ENCODE measurements around the gene FCHSD2.

FCHSD2 gene

GRCh38 chr11:72971192-72971967, 170.7 kb downstream of the FCHSD2 start:
- Histone ChIP-seq H3K4me3 (ENCODE audit: low read depth, low read length, poor library complexity, severe bottlenecking) (no peak overlapping the region), H3K4me2 (ENCODE audit: low read length) (no peak overlapping the region), H3K36me3 (ENCODE audit: insufficient read depth, low read length) (peaks cover 50% of the 10 kb centered on the region), H3K4me1 (ENCODE audit: insufficient read depth, low read length, severe bottlenecking) (no peaks in the 10 kb centered on the region), H4K20me1 (ENCODE audit: insufficient read depth, low read length) (no peaks in the 10 kb centered on the region), H3K9ac (ENCODE audit: low read length) (no peak overlapping the region), H3K27ac (ENCODE audit: low read depth, low read length, poor library complexity, severe bottlenecking) (no peak overlapping the region), H3K27me3 (ENCODE audit: insufficient read depth, low read length) (no peaks in the 10 kb centered on the region), H3K9me3 (ENCODE audit: low read length) (peaks cover 2% of the 10 kb centered on the region; the same call in 1 of the 2 replicates), H3K79me2 (ENCODE audit: insufficient read depth, low read length) (no peaks in the 10 kb centered on the region), H3K9me2 (ENCODE audit: low read depth, low read length) (no peaks in the 10 kb centered on the region), H3F3A (ENCODE audit: insufficient read depth, low read length) (no peaks in the 10 kb centered on the region), H2AFZ (ENCODE audit: low read length) (no peak overlapping the region)
- TF ChIP-seq, protein P1, sequence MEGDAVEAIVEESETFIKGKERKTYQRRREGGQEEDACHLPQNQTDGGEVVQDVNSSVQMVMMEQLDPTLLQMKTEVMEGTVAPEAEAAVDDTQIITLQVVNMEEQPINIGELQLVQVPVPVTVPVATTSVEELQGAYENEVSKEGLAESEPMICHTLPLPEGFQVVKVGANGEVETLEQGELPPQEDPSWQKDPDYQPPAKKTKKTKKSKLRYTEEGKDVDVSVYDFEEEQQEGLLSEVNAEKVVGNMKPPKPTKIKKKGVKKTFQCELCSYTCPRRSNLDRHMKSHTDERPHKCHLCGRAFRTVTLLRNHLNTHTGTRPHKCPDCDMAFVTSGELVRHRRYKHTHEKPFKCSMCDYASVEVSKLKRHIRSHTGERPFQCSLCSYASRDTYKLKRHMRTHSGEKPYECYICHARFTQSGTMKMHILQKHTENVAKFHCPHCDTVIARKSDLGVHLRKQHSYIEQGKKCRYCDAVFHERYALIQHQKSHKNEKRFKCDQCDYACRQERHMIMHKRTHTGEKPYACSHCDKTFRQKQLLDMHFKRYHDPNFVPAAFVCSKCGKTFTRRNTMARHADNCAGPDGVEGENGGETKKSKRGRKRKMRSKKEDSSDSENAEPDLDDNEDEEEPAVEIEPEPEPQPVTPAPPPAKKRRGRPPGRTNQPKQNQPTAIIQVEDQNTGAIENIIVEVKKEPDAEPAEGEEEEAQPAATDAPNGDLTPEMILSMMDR (IDR thresholded peaks at IDR 0.05; ENCODE audit: low read length) = no peak
- TF ChIP-seq EZH2 (IDR thresholded peaks at IDR 0.05; ENCODE audit: borderline replicate concordance, low read length) = no peak

GRCh38 chr11:72970557-72971118, 171.5 kb downstream of the FCHSD2 start:
- Histone ChIP-seq H4K20me1 (ENCODE audit: insufficient read depth, low read length) (no peaks in the 10 kb centered on the region), H3K4me3 (ENCODE audit: low read depth, low read length, poor library complexity, severe bottlenecking) (no peak overlapping the region), H3K27ac (ENCODE audit: low read depth, low read length, poor library complexity, severe bottlenecking) (no peak overlapping the region), H3K79me2 (ENCODE audit: insufficient read depth, low read length) (no peaks in the 10 kb centered on the region), H2AFZ (ENCODE audit: low read length) (no peak overlapping the region), H3K4me2 (ENCODE audit: low read length) (no peak overlapping the region), H3K9me3 (ENCODE audit: low read length) (no peaks in the 10 kb centered on the region), H3K4me1 (ENCODE audit: insufficient read depth, low read length, severe bottlenecking) (no peaks in the 10 kb centered on the region), H3K36me3 (ENCODE audit: insufficient read depth, low read length) (peaks cover 47% of the 10 kb centered on the region), H3K27me3 (ENCODE audit: insufficient read depth, low read length) (no peaks in the 10 kb centered on the region), H3K9me2 (ENCODE audit: low read depth, low read length) (no peaks in the 10 kb centered on the region), H3F3A (ENCODE audit: insufficient read depth, low read length) (no peaks in the 10 kb centered on the region), H3K9ac (ENCODE audit: low read length) (no peak overlapping the region)
- no peak for TF ChIP-seq EZH2 (IDR thresholded peaks at IDR 0.05; ENCODE audit: borderline replicate concordance, low read length)
- TF ChIP-seq, protein P1 (IDR thresholded peaks at IDR 0.05; ENCODE audit: low read length) = no peak

GRCh38 chr11:72969894-72970335, 172.2 kb downstream of the FCHSD2 start:
- no peak overlapping the region for H3K27ac ChIP-seq (ENCODE audit: low read depth, low read length, poor library complexity, severe bottlenecking)
- H4K20me1 ChIP-seq (ENCODE audit: insufficient read depth, low read length) = no peaks in the 10 kb centered on the region
- no peak overlapping the region for H3K4me3 ChIP-seq (ENCODE audit: low read depth, low read length, poor library complexity, severe bottlenecking)
- no peaks in the 10 kb centered on the region for H3K4me1 ChIP-seq (ENCODE audit: insufficient read depth, low read length, severe bottlenecking)
- H3K9me3 ChIP-seq (ENCODE audit: low read length) = no peaks in the 10 kb centered on the region
- H2AFZ ChIP-seq (ENCODE audit: low read length) = no peak overlapping the region
- H3K79me2 ChIP-seq (ENCODE audit: insufficient read depth, low read length) = no peaks in the 10 kb centered on the region
- no peak overlapping the region for H3K4me2 ChIP-seq (ENCODE audit: low read length)
- no peaks in the 10 kb centered on the region for H3K9me2 ChIP-seq (ENCODE audit: low read depth, low read length)
- H3K36me3 ChIP-seq (ENCODE audit: insufficient read depth, low read length) = peaks cover 43% of the 10 kb centered on the region
- no peak for TF ChIP-seq EZH2 (IDR thresholded peaks at IDR 0.05; ENCODE audit: borderline replicate concordance, low read length)
- TF ChIP-seq, protein P1 (IDR thresholded peaks at IDR 0.05; ENCODE audit: low read length) = no peak
- H3K27me3 ChIP-seq (ENCODE audit: insufficient read depth, low read length) = no peaks in the 10 kb centered on the region
- no peaks in the 10 kb centered on the region for H3F3A ChIP-seq (ENCODE audit: insufficient read depth, low read length)
- no peak overlapping the region for H3K9ac ChIP-seq (ENCODE audit: low read length)

Measured in OCI-LY1 (cell line).